CD4-positive, alpha-beta T cell treated with Interleukin-12 subunit alpha and Interleukin-12 subunit beta, for 1 hour (primary cell): ENCODE measurements around the gene PPP2R5C.

ENCODE experiments used
- DNase-seq: peaks from one replicate; pipeline ENCODE4 v3.0.0-alpha.2; 2020

PPP2R5C gene

GRCh38 chr14:101894365-101895081 is 133.0 kb downstream of the PPP2R5C start:
- DNase-seq = no peak

GRCh38 chr14:101895256-101895655 is 133.7 kb downstream of the PPP2R5C start:
- DNase-seq = no peak

- no peak for DNase-seq
Observed at GRCh38 chr14:101897326-101897725, 135.8 kb downstream of the PPP2R5C start.

- DNase-seq = no peak
Observed at GRCh38 chr14:101898416-101898815, 136.9 kb downstream of the PPP2R5C start.

GRCh38 chr14:101899263-101899662 is 137.8 kb downstream of the PPP2R5C start:
- no peak for DNase-seq

GRCh38 chr14:101900253-101900652 is 138.7 kb downstream of the PPP2R5C start:
- DNase-seq = no peak

GRCh38 chr14:101903111-101903561 is 141.6 kb downstream of the PPP2R5C start:
- DNase-seq = no peak

- no peak for DNase-seq
Observed at GRCh38 chr14:101905614-101906013, 144.1 kb downstream of the PPP2R5C start.

GRCh38 chr14:101906645-101907044 is 145.1 kb downstream of the PPP2R5C start:
- no peak for DNase-seq

- DNase-seq = no peak
Observed at GRCh38 chr14:101907619-101908018, 146.1 kb downstream of the PPP2R5C start.

- no peak for DNase-seq
Observed at GRCh38 chr14:101908795-101909194, 147.3 kb downstream of the PPP2R5C start.

GRCh38 chr14:101909371-101910096 is 148.0 kb downstream of the PPP2R5C start:
- no peak for DNase-seq

GRCh38 chr14:101912841-101913240 is 151.3 kb downstream of the PPP2R5C start:
- DNase-seq = no peak

GRCh38 chr14:101914083-101914482 is 152.6 kb downstream of the PPP2R5C start:
- DNase-seq = no peak

GRCh38 chr14:101915871-101916815 is 154.6 kb downstream of the PPP2R5C start:
- DNase-seq = no peak

GRCh38 chr14:101916816-101917412 is 155.4 kb downstream of the PPP2R5C start:
- DNase-seq = no peak

GRCh38 chr14:101917413-101918017 is 156.0 kb downstream of the PPP2R5C start:
- no peak for DNase-seq

- DNase-seq = no peak
Observed at GRCh38 chr14:101918065-101918989, 156.8 kb downstream of the PPP2R5C start.

GRCh38 chr14:101920271-101920670 is 158.8 kb downstream of the PPP2R5C start:
- no peak for DNase-seq

GRCh38 chr14:101922866-101923265 is 161.4 kb downstream of the PPP2R5C start:
- DNase-seq = no peak

GRCh38 chr14:101925152-101925551 is 163.6 kb downstream of the PPP2R5C start:
- DNase-seq = no peak
